ENCODE measurements around the gene IDH2.
"Not testable (repeated sequence)": the region's sequence is repeated elsewhere in the genome, so short reads cannot be mapped to it uniquely, and the experiment has no call there.

IDH2 gene

DNA sequence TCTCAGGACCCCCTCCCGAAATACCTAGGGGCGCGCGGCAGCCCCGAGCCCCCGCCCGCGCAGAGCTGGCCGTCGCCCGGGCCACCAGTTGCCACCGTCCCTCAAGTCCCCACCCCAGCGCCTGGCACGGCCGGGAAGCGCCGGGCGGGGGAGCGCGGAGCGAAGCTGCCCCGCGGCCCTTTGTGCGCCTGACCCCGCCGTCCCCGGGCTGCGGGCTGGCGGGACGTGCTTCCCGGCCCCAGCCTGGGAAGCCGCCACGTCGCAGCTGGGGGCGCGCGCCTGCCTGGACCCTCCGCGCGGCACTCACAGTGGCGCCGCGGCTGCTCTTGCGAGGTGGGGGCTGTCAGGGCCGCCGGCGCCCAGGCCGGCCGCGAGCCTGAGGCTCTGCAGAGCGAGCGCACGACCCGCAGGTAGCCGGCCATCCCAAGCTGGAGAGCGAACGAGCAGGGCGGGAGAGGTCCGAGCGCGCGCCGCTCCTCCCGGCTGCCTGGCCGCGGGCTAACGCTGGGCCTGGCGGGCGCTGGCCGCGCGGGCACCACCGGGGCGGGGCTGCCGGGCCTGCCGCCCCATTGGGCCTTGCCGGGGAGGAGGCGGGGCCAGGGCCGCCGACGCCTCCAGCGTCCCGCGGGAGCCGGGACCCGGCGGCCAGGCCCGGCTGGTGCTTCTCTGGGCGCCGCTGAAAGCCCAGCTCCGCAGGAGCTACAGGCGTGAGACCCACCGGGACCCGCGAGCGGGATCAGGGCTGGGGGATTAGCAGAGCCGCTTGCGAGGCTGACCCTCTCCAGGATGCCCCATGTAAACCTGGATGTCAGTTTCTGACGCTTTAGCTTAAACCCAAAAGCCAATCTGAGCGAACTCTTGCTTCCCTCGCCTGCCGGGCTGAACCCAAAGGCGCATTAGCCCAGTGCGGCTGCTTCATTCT, at the start of gene IDH2:
IDH2 (minus strand) TSS at position 500 of the 922 bp plus-strand sequence; CDS start at position 422, 78 bp downstream.
- in situ Hi-C loops (cut with HindIII; ENCODE audit: low sequenced_read_pairs): loop anchor here (5.0 kb wide), 2 partner anchors 35 to 40 kb away; no protein-coding TSS in a partner anchor

DNA sequence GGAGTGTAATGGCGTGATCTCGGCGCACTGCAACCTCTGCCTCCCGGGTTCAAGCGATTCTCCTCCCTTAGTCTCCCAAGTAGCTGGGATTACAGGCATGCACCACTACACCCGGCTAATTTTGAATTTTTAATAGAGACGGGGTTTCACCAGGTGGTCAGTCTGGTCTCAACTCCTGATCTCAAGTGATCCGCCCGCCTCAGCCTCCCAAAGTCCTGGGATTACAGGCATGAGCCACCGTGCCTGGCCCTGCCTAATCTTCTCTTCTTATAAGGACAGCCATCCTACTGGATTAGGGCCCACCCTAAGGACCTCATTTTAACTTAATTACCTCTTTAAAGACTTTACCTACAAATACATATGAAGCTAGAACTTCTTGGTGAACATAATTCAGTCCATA, 48.3 kb upstream of the IDH2 start:
- in situ Hi-C loops (cut with HindIII; ENCODE audit: low sequenced_read_pairs): not testable (repeated sequence)

DNA sequence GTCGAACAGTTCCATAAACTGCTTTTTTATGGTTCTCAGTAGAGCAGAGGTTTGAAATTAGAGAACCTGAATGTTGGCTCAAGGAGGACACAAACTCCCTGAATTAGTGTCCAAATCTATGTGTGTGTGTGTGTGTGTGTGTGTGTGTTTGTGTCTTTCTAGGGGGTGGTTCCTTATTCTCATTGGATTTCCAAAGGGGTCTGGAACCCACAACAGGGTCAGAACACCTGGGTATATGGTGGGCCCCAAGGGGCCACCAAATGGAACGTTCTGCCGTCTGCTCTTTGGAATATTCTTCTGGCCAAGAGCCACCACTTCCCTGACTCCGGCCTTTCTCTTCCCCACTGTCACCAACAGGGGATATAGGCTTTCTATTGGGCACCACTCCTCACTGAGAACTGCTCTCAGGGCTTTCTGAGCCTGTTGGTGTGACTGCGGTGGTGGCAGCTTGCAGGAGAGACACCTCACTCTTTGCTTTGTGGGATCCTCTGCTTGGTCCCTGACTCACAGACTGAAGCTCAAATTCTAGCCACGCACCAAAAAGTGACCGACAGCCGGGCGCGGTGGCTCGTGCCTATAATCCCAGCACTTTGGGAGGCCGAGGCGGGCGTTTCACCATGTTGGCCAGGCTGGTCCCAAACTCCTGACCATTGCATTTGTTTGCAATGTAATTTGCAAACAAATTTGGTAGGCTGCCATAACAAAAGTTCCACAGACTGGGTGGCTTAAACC, 47.5 kb upstream of the IDH2 start:
- in situ Hi-C loops (cut with HindIII; ENCODE audit: low sequenced_read_pairs): no loop called here

DNA sequence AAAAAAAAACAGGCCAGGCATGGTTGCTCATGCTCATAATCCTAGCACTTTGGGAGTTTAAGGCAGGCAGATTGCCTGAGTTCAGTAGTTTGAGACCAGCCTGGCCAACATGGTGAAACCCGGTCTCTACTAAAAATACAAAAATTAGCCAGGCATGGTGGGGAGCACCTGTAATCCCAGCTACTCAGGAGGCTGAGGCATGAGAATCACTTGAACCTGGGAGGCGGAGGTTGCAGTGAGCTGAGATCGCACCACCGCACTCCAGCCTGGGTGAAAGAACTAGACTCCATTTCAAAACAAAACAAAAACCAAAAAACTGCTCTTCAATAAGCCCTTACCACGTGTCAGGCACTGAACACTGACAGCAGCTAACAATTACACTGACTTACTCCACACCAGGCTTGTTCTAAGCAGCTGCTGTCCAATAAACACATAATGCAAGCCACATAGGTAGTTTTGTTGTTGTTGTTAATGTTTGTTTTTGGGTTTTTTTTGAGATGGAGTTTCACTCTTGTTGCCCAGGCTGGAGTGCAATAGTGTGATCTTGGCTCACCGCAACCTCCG, 44.0 kb upstream of the IDH2 start:
- in situ Hi-C loops (cut with HindIII; ENCODE audit: low sequenced_read_pairs): not testable (repeated sequence)

DNA sequence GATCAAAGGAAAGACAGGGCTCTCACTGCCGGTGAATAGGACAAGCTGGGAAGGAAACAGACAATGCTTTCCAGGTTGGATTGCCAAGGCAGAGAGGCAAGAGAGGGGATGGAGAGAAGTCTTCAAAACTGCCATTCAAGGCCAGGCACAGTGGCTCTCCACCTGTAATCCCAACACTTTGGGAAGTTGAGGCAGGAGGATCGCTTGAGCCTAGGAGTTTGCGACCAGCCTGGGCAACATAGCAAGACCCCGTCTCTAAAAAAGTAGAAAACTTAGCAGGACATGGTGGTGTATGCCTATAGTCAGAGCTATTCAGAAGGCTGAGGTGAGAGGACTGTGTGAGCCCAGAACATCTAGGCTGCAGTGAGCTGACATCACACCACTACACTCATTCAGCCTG, 43.5 kb upstream of the IDH2 start:
- in situ Hi-C loops (cut with HindIII; ENCODE audit: low sequenced_read_pairs): no loop called here

DNA sequence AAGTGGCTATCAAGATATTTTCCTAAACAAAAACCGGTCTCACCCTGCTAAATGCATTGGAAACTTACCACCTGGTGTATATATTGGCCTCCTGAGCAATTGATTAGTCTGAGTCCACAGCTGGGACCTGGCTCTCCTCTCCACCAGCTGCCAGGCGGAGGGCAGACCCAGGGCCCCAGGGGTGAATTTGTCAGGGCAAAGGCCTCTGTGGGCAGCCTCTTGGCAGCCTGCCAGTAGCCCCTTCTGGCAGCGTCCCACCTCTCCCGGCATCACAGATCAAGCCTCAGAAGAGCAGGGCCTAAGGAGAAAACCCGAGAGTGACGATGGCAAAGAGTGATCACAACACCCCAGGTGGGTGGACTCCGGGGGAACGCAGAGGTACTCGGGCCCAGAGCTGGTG, 43.0 kb upstream of the IDH2 start:
- in situ Hi-C loops (cut with HindIII; ENCODE audit: low sequenced_read_pairs): no loop called here

DNA sequence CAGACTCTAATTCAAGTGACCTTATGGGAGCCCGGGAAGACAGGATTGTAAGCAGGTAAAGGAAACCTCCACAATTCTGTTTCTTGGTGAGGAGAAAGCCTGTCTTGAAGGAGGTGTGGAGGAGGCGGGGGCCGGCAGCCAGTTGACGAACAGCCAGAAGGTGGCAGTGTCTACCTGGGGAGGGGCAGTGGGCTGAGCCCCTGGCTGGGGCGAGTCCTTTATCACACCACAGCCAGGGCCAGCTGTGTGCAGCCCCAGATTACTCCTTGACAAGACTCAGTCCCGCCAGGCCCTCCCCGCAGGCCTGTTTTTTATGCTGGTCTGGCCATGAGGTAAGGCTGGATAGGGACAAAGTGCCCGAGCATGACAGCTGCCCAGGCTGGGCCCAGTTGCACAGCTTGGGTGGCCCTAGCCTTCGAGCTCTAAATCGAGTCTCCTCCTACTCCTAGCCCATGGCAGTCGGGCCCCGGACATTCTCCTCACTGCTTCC, 40.9 kb upstream of the IDH2 start:
- in situ Hi-C loops (cut with HindIII; ENCODE audit: low sequenced_read_pairs): loop anchor here (5.0 kb wide), 2 partner anchors 41 to 74 kb away; partner anchors contain the start of gene IDH2

DNA sequence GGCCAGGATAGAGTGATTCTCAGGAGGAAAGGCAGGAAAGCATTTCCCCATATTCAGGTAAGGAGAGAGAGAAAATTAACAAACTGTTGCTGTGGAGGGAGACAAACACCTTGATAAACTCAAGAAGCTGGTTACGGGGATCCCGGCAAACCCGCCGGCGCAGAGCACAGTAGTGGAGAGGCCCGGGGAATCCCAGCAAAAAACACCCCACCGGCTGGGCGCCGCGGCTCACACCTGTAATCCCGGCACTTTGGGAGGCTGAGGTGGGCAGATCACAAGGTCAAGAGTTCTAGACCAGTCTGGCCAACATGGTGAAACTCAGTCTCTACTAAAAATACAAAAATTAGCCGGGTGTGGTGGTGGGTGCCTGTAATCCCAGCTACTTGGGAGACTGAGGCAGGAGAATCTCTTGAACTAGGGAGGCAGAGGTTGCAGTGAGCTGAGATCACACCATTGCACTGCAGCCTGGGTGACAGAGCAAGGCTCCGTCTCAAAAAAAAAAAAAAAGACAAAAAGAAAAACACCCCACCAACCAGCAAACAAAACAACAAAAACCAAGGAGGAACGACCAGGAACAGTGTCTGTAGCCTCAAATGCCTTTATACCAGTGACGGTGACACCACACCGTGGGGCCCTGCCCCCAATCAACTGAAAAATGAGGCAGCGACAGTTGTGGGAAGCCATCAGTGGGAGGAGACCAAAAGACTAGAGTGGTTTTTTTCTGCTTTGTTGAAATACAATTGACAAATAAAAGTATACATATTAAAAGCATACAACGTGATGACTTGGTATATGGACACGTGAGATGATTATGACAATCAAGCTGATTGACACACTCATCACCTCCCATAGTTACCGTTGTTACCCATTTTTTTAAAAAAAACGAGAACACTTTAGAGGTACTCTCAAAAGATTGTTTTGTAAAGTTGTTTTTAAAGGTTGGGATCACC, 40.2 kb upstream of the IDH2 start:
- in situ Hi-C loops (cut with HindIII; ENCODE audit: low sequenced_read_pairs): loop anchor here (5.0 kb wide), 2 partner anchors 40 to 75 kb away; partner anchors contain the start of gene IDH2

DNA sequence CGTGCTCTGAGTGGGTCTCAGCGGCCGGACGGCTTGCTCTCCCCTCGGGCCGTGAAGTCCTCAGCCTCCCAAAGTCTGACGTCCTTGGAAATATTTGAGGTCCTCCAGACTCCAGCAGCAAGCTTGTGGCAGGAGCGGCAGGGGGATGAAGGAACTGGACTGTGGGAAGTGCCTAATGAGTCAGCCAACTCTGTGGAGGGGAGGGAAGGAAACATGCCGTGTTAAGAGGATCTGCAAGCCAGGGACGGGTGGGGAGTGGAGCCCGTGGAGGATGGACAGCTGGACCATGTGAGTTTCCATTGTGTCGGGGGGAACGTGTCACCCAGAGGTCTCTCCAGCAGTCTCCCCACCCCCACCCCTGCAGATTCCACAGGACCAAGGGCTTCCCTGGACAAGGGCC, 39.4 kb upstream of the IDH2 start:
- in situ Hi-C loops (cut with HindIII; ENCODE audit: low sequenced_read_pairs): loop anchor here (5.0 kb wide), 2 partner anchors 39 to 76 kb away; partner anchors contain the start of gene IDH2

DNA sequence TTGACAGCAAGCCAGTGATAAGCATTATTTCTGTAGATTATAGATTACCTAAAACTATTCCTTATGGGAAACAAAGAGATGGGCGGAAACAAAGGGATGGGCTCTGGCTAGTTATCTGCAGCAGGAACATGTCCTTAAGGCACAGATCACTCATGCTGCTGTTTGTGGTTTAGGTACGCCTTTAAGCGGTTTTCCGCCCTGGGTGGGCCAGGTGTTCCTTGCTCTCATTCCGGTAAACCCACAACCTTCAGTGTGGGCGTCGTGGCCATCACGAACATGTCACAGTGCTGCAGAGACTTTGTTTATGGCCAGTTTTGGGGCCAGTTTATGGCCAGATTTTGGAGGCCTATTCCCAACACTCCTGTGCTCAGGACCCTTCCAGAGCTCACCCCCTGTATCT, 37.3 kb upstream of the IDH2 start:
- in situ Hi-C loops (cut with HindIII; ENCODE audit: low sequenced_read_pairs): not testable (repeated sequence)

DNA sequence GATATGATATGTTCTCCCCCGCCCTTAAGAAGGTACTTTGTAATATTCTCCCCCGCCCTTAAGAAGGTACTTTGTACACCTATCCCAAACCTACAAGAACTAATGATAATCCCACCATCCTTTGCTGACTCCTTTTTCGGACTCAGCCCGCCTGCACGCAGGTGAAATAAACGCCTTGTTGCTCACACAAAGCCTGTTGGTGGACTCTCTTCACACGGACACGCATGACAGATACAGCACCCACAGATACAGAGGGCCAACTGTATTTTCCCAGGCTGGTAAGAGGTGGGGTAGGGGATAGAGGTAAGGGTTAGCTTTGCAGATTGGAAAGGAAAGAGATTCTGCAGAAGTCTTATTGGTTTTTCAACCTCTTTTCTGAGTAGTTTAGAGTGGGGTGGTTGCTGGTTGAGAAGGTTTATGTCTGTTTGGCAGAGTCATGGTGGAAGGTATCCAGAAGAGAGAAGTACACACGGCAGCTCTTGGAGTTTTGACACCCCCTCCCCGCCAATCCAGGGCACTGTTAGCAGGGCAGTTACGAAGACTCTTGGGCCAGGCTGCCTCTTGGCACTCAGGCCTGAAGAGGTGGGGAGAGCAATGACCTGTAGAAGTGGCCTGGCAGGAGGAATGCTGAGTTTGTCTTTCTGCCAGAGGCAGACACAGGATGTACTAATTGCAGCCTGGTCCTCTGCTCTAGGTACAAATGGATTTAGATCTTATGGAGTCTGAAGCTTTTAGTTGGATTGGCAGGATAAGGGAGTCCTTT, 36.0 kb upstream of the IDH2 start:
- in situ Hi-C loops (cut with HindIII; ENCODE audit: low sequenced_read_pairs): no loop called here

DNA sequence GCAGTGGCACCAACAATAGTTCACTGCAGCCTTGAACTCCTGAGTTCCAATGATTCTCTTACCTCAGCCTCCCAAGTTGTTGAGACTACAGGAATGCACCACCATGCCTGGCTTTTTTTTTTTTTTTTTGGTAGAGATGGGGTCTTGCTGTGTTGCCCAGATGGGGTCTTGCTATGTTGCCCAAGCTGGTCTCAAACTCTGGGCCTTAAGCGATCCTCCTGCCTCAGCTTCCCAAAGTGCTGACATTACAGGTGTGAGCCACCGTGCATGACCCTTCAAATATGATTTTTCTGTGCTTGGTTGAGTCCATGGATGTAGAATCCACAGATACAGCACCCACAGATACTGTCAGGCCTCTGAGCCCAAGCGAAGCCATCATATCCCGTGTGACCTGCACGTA, 30.2 kb upstream of the IDH2 start:
- in situ Hi-C loops (cut with HindIII; ENCODE audit: low sequenced_read_pairs): no loop called here

DNA sequence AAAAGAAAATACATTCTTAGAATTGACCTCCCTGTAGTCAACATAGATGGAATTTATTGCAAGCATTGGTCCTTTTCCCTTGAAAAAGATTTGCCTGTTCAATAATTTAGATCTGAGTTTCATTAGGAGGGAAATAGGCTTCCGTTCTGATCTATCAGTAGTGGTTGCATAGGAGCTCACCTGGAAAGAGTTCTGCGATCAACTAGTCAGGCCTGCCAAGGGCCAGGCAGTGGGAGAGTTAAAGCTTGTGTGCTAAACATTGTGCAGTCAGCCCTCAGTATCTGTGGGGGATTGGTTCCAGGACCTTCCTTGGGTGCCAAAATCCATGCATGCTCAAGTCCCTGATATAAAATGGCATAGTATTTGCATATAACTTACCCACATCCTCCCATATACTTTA, 29.6 kb upstream of the IDH2 start:
- in situ Hi-C loops (cut with HindIII; ENCODE audit: low sequenced_read_pairs): no loop called here

DNA sequence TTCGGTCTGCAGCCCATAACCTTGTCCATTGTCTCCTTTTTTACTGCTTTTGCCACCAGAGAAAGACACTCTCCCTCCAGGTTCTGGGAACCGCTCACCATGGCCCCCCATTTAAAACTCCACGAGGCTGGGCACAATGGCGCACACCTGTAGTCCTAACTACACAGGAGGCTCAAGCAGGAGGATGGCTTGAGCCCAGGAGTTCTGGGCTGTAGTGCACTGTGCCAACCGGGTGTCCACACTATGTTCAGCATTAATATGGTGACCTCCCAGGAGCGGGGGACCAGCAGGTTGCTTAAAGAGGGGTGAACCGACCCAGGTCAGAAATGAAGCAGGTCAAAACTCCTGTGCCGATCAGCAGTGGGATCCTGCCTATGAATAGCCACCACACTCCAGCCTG, 28.0 kb upstream of the IDH2 start:
- in situ Hi-C loops (cut with HindIII; ENCODE audit: low sequenced_read_pairs): no loop called here

DNA sequence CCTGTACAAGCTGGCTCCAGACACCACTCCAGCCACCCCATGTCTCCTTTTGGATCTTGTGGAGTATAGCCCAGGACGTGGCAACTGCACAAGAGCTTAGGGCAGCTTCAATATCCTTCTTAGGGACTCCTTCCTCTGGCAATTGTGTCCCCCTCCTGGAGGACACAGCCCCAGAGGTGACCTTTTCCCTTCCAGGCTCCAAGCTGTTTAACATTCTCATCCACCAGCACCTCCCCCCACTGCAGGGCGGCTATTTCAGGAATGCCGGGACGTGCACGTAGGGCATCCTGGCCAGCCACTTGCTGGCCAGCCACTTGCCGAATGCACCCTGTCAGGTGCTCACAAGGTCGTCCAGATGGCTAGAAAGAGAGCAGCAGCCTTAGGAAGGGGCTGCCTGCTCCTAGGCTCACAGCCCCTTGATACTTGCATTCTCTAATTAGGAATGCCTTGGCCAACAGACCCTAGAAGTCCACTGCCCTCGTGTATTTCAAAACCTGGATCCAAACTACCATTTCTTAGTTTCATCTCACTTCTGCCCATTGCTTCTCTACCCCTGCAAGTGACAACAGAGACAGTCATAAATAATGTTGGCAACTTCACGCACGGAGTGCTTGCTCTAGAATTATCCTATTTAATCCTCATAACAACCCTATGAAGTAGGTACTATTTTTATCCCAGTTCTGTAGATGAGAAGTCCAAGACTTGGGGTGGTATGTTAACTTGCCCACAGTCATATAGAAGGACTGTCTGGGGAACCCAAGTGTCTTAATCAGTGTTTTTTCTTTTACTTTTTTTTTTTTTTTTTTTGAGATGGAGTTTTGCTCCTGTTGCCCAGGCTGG, 24.5 kb upstream of the IDH2 start:
- in situ Hi-C loops (cut with HindIII; ENCODE audit: low sequenced_read_pairs): no loop called here

DNA sequence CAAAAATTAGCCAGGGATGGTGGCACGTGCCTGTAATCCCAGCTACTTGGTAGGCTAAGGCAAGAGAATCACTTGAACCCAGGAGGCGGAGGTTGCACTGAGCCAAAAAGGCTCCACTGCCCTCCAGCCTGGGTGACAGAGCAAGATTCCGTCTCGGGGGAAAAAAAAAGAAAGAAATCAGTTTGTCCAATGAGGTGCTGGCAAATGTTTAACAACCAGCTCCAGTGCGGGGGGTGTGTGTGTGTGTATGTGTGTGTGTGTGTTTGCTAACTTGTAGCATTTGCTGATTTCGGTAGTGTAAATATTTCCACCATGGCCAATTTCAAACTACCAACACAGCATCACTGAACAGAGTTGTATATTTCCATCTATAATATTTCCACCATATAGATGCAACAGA, 23.8 kb upstream of the IDH2 start:
- in situ Hi-C loops (cut with HindIII; ENCODE audit: low sequenced_read_pairs): no loop called here

DNA sequence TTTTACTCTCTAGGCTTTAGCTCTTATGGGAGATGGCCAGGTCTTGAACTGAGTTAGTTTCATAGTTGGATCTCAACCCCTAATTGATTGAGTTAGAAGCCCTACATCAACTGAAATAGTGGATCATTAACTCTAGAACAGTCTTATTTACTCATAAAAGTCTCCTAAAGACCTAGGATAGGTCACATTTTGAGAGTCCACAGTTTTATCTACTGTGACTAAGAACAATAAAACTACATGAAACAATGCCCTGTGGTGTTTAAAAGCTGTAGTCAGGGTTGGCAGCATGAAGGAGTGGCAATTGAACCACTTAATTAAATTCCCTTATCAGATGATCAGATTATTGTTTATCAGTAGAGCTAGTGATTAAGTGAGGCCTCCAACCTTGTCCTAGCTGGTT, 22.2 kb upstream of the IDH2 start:
- in situ Hi-C loops (cut with HindIII; ENCODE audit: low sequenced_read_pairs): no loop called here

DNA sequence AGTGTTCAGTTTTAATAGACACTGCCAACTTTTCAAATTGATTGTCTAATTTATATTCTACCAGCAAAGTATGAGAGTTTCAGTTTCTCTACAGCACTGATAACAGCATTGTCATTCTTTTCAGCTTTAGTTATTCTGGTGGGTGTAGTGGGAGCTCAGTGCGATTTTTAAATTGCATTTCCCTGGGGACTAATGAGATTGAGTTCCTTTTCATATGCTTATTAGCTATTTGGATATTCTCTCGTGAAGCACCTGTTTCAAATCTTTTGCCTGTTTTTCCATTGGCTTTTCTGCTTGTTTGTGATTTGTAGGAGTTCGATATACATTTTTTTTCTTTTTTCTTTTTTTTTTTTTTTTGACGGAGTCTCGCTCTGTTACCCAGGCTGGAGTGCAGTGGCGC, 18.8 kb upstream of the IDH2 start:
- in situ Hi-C loops (cut with HindIII; ENCODE audit: low sequenced_read_pairs): no loop called here

DNA sequence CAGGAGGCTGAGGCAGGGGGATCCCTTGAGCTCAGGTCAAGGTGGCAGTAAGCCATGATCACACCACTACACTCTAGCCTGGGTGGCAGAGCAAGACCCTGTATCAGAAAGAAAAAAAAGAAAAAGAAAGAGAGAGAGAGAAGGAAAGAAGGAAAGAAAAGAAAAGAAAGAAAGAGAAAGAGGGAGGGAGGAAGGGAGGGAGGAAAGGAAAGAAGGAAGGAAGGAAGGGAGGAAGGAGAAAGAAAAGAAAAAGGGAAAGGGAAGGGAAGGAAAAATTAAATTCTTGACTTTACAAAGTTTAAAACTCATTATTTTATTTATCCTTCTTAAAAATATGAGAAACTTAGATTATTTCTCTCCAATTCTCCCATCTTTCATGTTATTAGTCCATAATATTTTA, 17.1 kb upstream of the IDH2 start:
- in situ Hi-C loops (cut with HindIII; ENCODE audit: low sequenced_read_pairs): no loop called here

Measured in endothelial cell of hepatic sinusoid (primary cell).